LHCN-M2 (cell line): ENCODE measurements around the gene CKS1B. TPM values are rescaled to one million over a fixed set of nuclear protein-coding genes. Genes with fewer than 3 reads are reported as not detected.

Experiments used
- DNase-seq: peaks from one replicate; pipeline ENCODE4 v3.0.0-alpha.2; 2012; ENCODE audit warnings: low read depth
- polyA plus RNA-seq: library from polyadenylated mRNA; unstranded; fragments of >200 nt; gene quantifications from one replicate; pipeline ENCODE4 v1.2.1, GENCODE V29; 2012; ENCODE audit warnings: missing spikeins
- total RNA-seq: library from RNA; depleted of rRNA; stranded (reverse); fragments of >200 nt; gene quantifications from 2 replicates; pipeline ENCODE4 v1.2.3, GENCODE V29; 2014; rRNA removed

Gene CKS1B
- 164 and 175 TPM in 2 replicates for total RNA-seq
- polyA plus RNA-seq, result 188 TPM

- DNase-seq, result peak; percentile 100
Observed at GRCh38 chr1:154974102-154974807, at the start of gene CKS1B. CKS1B (plus strand) TSS chr1:154974681; CDS start chr1:154974746, 65 bp downstream.

GRCh38 chr1:154925335-154926170 is 48.9 kb upstream of the CKS1B start:
- DNase-seq, result no peak

GRCh38 chr1:154926201-154926600 is 48.3 kb upstream of the CKS1B start:
- DNase-seq, result no peak

GRCh38 chr1:154931940-154932487 is 42.5 kb upstream of the CKS1B start:
- DNase-seq, result no peak

- DNase-seq, result no peak
Observed at GRCh38 chr1:154934358-154934948, 40.0 kb upstream of the CKS1B start.

GRCh38 chr1:154935749-154936554 is 38.5 kb upstream of the CKS1B start:
- DNase-seq, result no peak

GRCh38 chr1:154936555-154937084 is 37.9 kb upstream of the CKS1B start, which contains the start of gene PMVK:
PMVK (minus strand) TSS chr1:154936719; CDS start chr1:154936685, 34 bp downstream.
- DNase-seq, result peak; percentile 94

GRCh38 chr1:154937085-154937987 is 37.1 kb upstream of the CKS1B start:
- peak; percentile 91 for DNase-seq

- no peak for DNase-seq
Observed at GRCh38 chr1:154937988-154938386, 36.5 kb upstream of the CKS1B start.

- no peak for DNase-seq
Observed at GRCh38 chr1:154938604-154939399, 35.7 kb upstream of the CKS1B start.

- DNase-seq, result no peak
Observed at GRCh38 chr1:154940213-154940560, 34.3 kb upstream of the CKS1B start.

- no peak for DNase-seq
Observed at GRCh38 chr1:154940651-154941194, 33.8 kb upstream of the CKS1B start.

- DNase-seq, result no peak
Observed at GRCh38 chr1:154941333-154942013, 33.0 kb upstream of the CKS1B start.

- DNase-seq, result no peak
Observed at GRCh38 chr1:154943649-154944400, 30.7 kb upstream of the CKS1B start.

GRCh38 chr1:154944401-154945159 is 29.9 kb upstream of the CKS1B start:
- DNase-seq, result no peak

GRCh38 chr1:154945160-154945961 is 29.1 kb upstream of the CKS1B start:
- DNase-seq, result no peak
